AG10803 (cell line): ENCODE data around the gene SALL4.
"Not testable (repeated sequence)": the region's sequence is repeated elsewhere in the genome, so short reads cannot be mapped to it uniquely, and the experiment has no call there.

Source experiments
- DNase-seq: peaks from one replicate; pipeline ENCODE4 v3.0.0; 2010; ENCODE audit warnings: low read depth
- H3K4me3 ChIP-seq: 2 replicates; pipeline ENCODE4 v1.5.1; 2011; ENCODE audit warnings: mild to moderate bottlenecking, low read length, control low read depth
- CTCF ChIP-seq: conservative IDR thresholded peaks from 2 replicates; pipeline ENCODE4 v1.5.1; 2011; ENCODE audit warnings: mild to moderate bottlenecking, low read length, control low read depth, inconsistent platforms

SALL4 gene

GRCh38 chr20:51763965-51764602 is 38.2 kb downstream of the SALL4 start:
- H3K4me3 ChIP-seq: no peak overlapping the region
- DNase-seq: peak; percentile 73
- peak; percentile 17; the same call in 1 of the 2 replicates for TF ChIP-seq CTCF

- no peak overlapping the region for H3K4me3 ChIP-seq
- no peak for DNase-seq
- no peak for TF ChIP-seq CTCF
Measured at GRCh38 chr20:51760905-51761546, 41.3 kb downstream of the SALL4 start.

- no peak for TF ChIP-seq CTCF
- peak; percentile 59 for DNase-seq
- H3K4me3 ChIP-seq: no peak overlapping the region
Measured at GRCh38 chr20:51759769-51760510, 42.4 kb downstream of the SALL4 start.

- no peak overlapping the region for H3K4me3 ChIP-seq
- DNase-seq: peak; percentile 54
- no peak for TF ChIP-seq CTCF
Measured at GRCh38 chr20:51758978-51759544, 43.3 kb downstream of the SALL4 start.

- no peak overlapping the region for H3K4me3 ChIP-seq
- no peak for TF ChIP-seq CTCF
- DNase-seq: no peak
Measured at GRCh38 chr20:51757226-51757625, 45.1 kb downstream of the SALL4 start.

GRCh38 chr20:51756653-51757052 is 45.7 kb downstream of the SALL4 start:
- TF ChIP-seq CTCF: no peak
- no peak overlapping the region for H3K4me3 ChIP-seq
- no peak for DNase-seq

GRCh38 chr20:51753220-51753619 is 49.1 kb downstream of the SALL4 start:
- H3K4me3 ChIP-seq: not testable (repeated sequence)

More at GRCh38 chr20:51753220-51753619, 49.1 kb downstream of the SALL4 start:
- not testable (repeated sequence) for DNase-seq
